GM19452 (cell line): ENCODE data around the gene KCNA5.

Experiments used
- ATAC-seq: cut with Tn5 transposase; IDR thresholded peaks from one replicate; pipeline ENCODE4 v1.9.1; 2021; ENCODE audit not compliant: unreplicated experiment

The KCNA5 gene

DNA sequence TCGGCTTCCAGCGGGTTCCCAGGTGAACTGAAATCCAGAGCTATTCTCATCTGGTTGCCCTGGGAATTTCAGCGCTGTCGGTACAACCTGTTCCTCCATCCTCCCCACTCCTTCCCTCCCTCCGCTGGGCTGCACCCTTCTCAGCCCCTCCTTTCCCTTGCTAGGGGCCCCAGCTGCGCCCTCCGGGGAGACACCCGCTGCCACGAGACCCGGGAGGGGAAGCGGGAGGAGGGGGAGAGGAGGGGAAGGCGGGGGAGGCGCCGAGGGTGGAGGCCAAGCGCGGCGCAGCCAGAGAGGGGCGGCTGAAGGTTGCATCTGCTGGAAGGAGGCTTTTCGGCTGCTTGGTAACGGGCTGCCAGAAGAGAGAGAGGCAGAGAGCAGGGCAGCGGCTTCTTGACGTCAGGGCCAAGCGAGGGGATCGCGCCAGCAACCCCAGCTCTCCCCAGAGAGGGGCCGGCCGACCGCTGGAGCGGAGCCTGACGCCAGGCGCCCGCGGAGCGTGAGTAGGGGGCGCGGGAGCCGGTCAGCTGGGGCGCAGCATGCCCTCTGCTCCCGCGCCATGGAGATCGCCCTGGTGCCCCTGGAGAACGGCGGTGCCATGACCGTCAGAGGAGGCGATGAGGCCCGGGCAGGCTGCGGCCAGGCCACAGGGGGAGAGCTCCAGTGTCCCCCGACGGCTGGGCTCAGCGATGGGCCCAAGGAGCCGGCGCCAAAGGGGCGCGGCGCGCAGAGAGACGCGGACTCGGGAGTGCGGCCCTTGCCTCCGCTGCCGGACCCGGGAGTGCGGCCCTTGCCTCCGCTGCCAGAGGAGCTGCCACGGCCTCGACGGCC is at the start of gene KCNA5:
TSS of gene KCNA5 (plus strand) at position 291 of the 831 bp plus-strand sequence. CDS start at position 560, 269 bp downstream.
- ATAC-seq = no peak

DNA sequence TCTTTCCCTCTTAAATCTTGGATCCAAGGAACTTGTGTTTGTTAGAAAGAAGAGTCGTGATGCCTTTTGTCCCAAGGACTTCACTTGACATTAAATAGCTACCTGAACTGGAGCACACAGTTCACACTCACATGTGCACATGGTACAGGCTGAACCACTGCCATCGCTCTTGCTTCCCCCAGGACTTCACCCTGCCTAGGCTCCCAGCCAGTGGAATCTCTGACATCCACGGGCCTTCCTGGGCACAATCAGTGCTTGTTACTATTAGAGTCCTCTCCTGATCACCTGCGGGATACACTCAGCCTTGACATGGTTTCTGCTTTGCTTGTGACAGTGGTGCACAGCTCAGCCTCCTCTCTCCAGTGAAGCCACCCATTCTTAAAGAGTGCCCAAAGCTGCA is 49.1 kb upstream of the KCNA5 start:
- no peak for ATAC-seq

DNA sequence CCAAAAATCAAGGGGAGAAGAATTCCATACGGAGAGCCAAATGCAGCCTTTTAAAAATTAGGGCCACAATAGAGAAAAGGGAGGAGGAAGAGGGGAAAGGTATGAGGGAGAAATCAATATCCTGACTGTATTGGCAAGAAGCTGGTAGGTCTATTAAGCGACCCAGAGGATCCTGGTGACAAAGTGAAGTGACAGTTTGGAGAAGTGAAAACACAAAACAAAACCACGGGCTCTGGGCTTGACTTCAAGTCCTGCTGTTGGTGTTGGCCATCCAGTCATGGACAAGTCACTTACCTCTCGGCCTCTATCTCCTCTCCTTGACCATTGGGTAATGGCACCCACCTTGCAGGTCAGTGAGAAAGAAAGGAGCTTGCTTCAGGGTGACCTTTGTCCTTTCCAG is 47.0 kb upstream of the KCNA5 start:
- ATAC-seq = no peak

- ATAC-seq = no peak
Measured at GRCh38 chr12:4997939-4998338, 45.7 kb upstream of the KCNA5 start.

- ATAC-seq = no peak
Measured at GRCh38 chr12:5000204-5000603, 43.5 kb upstream of the KCNA5 start.

DNA sequence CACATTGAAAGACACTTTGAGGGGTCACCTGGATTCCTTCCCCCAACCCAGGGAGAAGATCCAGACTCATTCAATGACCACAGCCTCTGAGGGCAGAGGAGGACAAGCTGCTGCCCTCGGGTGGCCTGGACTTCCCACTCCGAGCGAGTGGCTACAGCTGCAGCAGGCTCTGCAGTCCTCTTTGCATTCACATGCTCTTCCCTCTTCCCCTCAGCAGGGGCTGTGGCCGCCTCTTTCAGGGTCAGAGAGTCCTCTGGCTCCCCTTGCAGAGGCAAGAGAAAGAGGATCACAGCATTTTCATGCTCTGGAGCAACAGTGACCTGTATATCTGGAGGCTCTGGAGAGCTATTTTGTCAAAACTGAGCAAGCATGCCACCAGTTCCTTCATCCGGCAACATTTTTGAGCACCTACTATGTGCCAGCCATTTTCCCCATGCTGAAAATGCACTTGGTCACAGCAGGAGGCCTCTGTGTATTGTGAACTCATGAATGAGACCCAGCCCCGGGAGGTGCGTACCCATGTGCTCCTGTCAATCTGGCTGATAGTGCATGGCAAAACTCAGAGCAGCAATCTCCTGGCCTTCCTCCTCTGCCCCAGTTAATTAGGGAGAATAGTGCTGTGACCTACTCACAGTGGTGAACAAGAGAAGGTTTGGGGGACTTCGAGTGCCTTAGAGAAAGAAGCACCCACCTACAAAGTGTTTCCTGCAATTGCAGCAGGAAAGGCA is 42.9 kb upstream of the KCNA5 start:
- no peak for ATAC-seq

DNA sequence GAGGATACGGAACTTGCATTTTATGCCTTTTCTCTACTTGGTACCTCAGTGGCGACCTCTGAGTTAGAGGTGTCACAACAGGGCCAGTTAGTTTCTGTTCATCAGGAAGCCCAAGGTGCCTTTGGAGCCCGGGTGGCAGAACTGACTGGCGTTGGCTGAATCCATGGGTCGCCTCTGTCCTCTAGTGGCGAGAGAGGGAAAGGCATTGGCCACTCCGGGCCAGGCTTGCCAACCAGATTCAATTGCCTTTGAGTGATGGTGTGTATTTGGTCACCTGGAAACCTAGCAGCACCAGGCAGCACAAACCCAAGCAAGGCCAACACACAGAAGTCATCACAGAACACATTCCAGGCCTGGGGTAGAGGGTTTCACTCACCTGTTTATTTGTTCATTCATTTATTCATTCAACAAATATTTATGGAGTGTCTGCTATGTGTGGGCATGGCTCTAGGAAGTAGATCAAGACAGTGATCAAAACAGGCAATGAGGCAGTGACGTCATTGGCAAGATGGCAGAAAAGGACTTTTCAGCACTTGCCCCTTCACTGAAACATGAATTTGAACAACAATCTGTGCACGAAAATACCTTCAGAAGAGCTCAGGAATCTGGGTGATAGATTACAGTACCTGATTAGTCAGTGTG is 40.5 kb upstream of the KCNA5 start:
- no peak for ATAC-seq

DNA sequence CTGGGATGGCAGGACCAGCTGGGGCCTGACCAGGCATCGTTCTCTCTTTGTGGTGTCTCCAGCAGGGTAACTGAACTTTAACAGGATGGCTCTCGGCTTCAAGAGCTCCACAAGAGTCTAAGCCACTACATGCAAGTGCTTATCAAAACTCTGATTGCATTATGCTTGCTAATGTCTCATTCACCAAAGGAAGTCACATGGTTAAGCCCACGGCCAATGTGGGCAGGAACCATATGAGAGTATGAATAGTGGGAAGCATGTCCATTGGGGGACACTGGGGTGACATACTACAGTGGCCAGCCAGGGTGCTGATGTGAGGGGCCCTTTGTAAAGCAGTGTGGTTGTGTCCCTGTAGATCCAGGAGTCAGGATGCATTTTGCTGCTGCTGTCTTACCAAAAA is 35.0 kb upstream of the KCNA5 start:
- no peak for ATAC-seq

- no peak for ATAC-seq
Measured at GRCh38 chr12:5010151-5010550, 33.5 kb upstream of the KCNA5 start.

GRCh38 chr12:5012337-5012736 is 31.3 kb upstream of the KCNA5 start:
- no peak for ATAC-seq

DNA sequence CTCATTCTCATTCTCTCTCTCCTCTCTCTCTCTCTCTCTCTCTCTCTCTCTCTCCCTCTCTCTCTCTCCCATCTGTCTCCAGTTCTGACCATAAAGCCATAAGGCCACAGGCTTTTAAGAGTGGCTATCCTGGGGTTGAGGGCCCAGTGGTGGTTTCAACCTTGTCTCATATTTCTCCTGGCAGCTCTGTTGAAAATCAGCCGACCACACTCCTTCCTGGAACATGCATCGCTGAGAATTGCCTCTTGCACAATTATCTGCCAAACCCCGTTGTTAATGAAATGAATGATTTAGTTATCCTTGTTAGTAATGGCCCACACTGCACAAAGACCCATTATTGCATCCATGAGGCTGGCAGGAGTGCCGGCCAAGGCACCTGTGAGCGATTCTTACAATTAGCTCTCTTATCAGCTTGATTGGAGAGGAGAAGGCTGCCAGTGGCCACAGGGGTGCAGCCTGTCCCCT is 30.4 kb upstream of the KCNA5 start:
- ATAC-seq = no peak

GRCh38 chr12:5014269-5014668 is 29.4 kb upstream of the KCNA5 start:
- no peak for ATAC-seq

DNA sequence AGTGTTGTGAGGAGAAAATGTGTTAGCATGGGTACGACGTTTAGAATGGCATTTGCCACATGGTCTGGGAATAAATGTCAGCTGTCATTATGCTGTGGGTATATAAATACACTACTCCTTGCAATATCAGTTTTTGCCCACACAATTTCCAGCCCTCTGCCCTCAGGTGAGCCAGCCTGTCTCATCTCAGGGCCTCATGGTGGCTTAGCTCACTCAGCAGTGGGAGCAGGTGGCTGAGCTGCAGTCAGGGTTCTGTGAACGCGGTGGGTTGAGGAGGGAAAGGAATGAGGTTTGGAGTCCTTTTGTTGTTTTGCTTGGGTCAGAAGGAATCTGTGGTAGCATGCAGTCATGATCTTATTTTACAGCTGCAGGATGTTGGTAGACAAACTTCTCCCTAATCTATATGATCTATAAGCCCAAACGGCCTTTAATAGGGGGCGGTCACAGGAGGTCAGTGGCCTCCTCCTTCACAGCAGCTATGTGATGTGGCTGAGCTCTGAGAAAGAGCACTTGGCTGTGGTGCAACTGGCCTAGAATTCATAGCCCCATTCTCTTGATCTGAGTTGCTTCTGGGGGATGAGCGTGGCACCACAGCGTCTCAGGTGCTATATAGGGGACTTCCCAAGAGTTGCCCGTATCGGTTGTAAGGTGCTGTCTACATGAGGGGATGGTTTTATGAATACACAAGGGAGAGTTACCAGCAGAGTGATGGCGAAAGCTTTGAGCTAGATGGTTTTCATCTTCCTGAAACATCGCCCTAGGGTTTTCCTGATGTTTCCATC is 27.8 kb upstream of the KCNA5 start:
- ATAC-seq = no peak

DNA sequence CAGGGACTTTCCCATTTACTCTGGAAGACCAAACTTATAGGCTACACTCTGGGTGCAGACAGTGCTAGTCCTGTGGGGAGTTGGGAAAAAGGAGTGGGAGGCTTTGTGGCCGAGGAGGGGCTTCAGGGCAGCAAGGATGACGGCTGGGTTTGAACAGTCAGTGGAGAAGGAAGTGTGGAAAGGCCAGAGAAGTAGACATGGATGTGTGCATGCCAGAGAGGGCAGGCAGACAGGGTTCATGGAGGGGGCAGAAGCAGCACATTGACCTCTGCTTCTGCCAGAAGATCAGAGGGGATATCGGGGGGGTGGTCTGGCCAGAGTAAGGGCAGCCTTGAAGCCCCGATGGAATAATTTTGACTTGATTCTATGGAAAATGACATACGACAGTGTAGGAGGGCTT is 27.2 kb upstream of the KCNA5 start:
- no peak for ATAC-seq

GRCh38 chr12:5017638-5018348 is 25.9 kb upstream of the KCNA5 start:
- ATAC-seq = no peak

DNA sequence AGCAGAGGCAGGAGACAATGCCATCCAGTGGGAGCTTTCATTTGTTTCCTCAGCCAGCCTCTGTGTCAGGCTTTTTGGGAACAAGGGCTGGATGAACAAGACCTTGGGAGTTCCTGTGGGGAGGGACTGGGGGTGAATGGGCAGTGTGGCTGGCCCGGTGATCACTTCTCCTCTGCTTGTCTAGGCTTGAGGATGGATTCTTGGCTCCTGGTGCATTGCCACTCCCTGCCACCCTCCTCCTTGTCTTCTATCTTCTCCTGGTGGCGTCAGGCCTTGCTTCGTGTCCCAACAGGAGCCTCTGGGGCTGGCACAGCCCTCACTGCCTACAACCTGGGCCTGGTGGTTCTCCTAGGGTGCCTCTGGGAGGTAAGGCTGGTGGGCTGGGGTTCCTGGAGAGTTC is 25.0 kb upstream of the KCNA5 start:
- ATAC-seq = no peak

DNA sequence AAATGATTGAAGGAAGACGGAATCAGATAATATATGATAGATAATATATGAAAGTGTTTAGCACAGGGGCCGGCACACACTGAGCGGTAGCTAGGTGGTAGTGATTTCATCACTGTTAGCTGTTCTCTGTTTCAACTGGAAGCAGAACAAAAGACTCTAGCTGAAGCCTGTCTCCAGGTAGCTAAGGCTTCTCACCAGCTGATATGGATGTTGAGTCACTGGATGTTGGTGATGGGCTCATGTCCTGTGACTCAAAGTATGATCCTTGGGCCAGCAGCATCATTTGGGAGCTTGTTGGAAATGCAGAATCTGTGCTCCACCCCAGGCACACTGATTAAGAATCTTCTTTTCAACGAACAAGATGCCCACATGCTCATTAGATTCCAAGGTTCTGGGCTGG is 21.7 kb upstream of the KCNA5 start:
- ATAC-seq = no peak

GRCh38 chr12:5022465-5023061 is 21.1 kb upstream of the KCNA5 start:
- no peak for ATAC-seq

DNA sequence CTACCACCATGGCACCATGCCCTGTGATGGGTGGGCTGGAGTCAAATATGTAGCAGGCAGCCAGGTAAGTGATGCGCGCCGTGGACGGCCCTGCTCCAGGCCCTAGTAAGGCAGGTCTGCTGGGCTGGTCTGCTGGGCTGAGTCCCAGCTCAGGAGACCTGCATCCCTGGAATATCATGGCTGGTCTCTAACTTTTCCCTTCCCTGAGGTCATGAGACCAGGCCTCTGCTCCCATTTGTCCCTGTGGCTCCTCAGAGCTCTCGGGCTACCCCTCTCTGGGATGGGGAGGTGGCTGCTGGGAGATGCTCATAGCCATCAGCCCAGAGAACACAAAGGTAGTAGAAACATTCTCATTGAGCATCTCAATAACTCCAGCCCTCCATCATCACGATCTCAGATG is 19.8 kb upstream of the KCNA5 start:
- no peak for ATAC-seq

DNA sequence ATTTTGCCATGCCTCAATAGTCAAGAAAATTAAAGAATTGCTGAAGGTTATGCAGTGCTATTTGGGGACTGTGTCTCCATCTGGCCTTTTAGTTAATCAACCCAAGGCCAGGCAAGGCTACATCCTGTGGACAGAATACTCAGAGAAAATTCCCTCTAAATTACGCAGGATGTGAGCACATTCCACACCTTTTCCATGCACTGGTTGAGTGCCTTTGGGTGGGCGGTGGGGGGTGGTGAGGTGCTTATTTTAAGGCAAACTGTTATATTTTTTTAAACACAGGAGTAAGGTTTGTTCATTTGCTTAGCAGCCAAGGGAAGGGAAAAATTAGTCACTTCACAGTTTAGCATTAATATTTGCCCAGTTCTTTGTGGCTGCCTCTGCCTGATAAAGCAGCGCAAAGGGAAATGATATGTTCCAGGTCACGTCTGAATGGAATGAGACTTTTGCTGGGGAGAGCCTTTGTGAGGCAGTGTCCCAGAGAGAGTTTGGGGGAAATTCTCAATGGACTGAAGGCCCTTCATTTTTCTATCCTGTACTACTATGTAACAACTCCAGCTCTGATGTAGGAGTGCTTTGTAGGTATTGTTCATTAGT is 17.2 kb upstream of the KCNA5 start:
- no peak for ATAC-seq
